ENCODE results near the gene CD47. TPM values are rescaled to one million over a fixed set of nuclear protein-coding genes. Genes with fewer than 3 reads are reported as not detected.

The CD47 gene
- total RNA-seq, 1 donor from 2014 or later, result 102 TPM

DNA sequence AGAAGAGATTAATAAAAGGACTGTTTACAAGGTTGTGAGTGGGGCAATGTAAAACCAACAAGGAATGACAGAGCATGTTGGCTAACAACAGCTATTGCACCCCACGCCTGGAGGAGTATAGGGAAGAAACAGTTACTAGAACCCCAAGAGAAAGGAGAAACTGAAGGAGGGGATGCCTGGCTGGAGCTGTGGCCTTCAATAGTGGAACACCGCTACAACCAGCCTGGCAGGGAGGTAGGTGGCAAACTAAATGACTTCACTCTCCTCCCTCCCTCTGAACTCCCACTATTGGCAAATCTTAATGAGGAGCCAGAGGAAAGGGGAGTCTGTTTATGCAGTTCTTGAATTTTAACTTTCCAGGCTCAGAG is 7.2 kb upstream of the CD47 start:
- no peak overlapping the region for H3K27ac ChIP-seq
- H3K36me3 ChIP-seq, result no peaks in the 10 kb centered on the region
- no peaks in the 10 kb centered on the region for H3F3A ChIP-seq (ENCODE audit: low read depth)
- no peak overlapping the region for H3K4me3 ChIP-seq
- H3K9me3 Mint-ChIP-seq, result no peaks in the 10 kb centered on the region
- H3K4me1 ChIP-seq, result peaks cover 11% of the 10 kb centered on the region
- DNase-seq (ENCODE audit: low spot score), result no peak
- TF ChIP-seq, protein P1, sequence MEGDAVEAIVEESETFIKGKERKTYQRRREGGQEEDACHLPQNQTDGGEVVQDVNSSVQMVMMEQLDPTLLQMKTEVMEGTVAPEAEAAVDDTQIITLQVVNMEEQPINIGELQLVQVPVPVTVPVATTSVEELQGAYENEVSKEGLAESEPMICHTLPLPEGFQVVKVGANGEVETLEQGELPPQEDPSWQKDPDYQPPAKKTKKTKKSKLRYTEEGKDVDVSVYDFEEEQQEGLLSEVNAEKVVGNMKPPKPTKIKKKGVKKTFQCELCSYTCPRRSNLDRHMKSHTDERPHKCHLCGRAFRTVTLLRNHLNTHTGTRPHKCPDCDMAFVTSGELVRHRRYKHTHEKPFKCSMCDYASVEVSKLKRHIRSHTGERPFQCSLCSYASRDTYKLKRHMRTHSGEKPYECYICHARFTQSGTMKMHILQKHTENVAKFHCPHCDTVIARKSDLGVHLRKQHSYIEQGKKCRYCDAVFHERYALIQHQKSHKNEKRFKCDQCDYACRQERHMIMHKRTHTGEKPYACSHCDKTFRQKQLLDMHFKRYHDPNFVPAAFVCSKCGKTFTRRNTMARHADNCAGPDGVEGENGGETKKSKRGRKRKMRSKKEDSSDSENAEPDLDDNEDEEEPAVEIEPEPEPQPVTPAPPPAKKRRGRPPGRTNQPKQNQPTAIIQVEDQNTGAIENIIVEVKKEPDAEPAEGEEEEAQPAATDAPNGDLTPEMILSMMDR (IDR thresholded peaks at IDR 0.05), result no peak
- TF ChIP-seq EZH2phosphoT487 (IDR thresholded peaks at IDR 0.05) (no peak), EZH2 (IDR thresholded peaks at IDR 0.05) (no peak)
- no peak overlapping the region for H3K27ac Mint-ChIP-seq
- no peaks in the 10 kb centered on the region for H3K79me2 ChIP-seq (ENCODE audit: low read depth)
- peaks cover 14% of the 10 kb centered on the region for H3K4me1 Mint-ChIP-seq
- no peak overlapping the region for H2AFZ ChIP-seq (replicated peaks)
- H3K36me3 Mint-ChIP-seq, result no peaks in the 10 kb centered on the region
- no peak overlapping the region for H3K9ac ChIP-seq
- H3K27me3 Mint-ChIP-seq (ENCODE audit: insufficient read depth, low read depth), result peaks cover 5% of the 10 kb centered on the region
- no peak overlapping the region for H3K4me3 Mint-ChIP-seq
- no peak overlapping the region for H3K4me2 ChIP-seq
- no peaks in the 10 kb centered on the region for H4K20me1 ChIP-seq (ENCODE audit: low read depth)
- no peaks in the 10 kb centered on the region for H3K9me3 ChIP-seq (ENCODE audit: low read depth)
- H3K27me3 ChIP-seq, result peaks cover 8% of the 10 kb centered on the region

GRCh38 chr3:108097322-108098002 is 6.6 kb upstream of the CD47 start:
- Histone ChIP-seq H3K4me2 (no peak overlapping the region), H3F3A (ENCODE audit: low read depth) (no peaks in the 10 kb centered on the region), H3K9me3 (ENCODE audit: low read depth) (no peaks in the 10 kb centered on the region), H3K9ac (no peak overlapping the region), H3K27ac (no peak overlapping the region), H3K36me3 (no peaks in the 10 kb centered on the region), H3K4me3 (no peak overlapping the region), H4K20me1 (ENCODE audit: low read depth) (no peaks in the 10 kb centered on the region), H3K79me2 (ENCODE audit: low read depth) (no peaks in the 10 kb centered on the region), H3K4me1 (peaks cover 11% of the 10 kb centered on the region), H3K27me3 (peaks cover 13% of the 10 kb centered on the region), H2AFZ (replicated peaks) (no peak overlapping the region)
- no peak for TF ChIP-seq EZH2 (IDR thresholded peaks at IDR 0.05)
- no peak for DNase-seq (ENCODE audit: low spot score)
- Mint-ChIP-seq H3K9me3 (no peaks in the 10 kb centered on the region), H3K36me3 (no peaks in the 10 kb centered on the region), H3K4me1 (peaks cover 10% of the 10 kb centered on the region), H3K4me3 (no peak overlapping the region), H3K27ac (no peak overlapping the region), H3K27me3 (ENCODE audit: insufficient read depth, low read depth) (peaks cover 5% of the 10 kb centered on the region)

DNA sequence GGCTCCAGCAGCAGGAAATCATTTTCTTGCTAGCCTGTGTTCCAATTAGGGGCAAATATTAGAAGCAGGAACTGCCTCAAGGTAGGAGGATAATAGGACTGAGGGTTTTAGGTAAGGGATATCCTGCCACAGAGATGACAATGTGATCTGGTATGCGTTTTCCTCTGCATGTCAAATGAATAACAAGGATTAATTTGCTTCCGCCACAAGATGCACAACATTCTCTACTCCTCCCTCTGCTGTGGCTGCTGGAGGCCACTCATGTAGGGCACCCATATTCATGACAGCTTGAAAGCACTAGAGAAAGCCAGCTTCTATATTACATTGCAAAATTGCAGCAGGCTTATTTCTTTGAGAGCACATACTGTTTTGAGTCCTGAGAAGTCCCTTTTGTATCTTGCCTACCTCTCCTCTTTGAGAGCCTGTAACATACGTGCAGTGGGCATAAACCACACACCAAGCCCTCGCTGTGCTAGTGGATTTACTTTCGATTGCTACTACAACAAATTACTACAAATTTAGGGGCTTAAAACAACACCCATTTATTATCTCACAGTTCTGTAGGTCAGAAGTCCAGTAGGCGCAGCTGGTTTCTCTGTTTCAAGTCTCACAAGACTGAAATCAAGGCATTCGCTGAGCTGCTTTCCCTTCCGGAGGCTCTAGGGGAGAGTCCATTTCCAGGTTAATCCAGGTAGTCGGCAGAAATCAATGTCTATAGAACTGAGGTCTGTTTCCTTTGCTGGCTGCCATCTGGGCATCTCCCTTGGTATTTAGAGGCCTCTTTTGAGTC is 5.9 kb upstream of the CD47 start:
- H3K27ac Mint-ChIP-seq, result no peak overlapping the region
- Histone ChIP-seq H2AFZ (replicated peaks) (no peak overlapping the region), H3K27ac (no peak overlapping the region), H3K9ac (no peak overlapping the region), H3F3A (ENCODE audit: low read depth) (peaks cover 2% of the 10 kb centered on the region), H4K20me1 (ENCODE audit: low read depth) (no peaks in the 10 kb centered on the region), H3K27me3 (peaks cover 20% of the 10 kb centered on the region), H3K79me2 (ENCODE audit: low read depth) (no peaks in the 10 kb centered on the region), H3K36me3 (no peaks in the 10 kb centered on the region), H3K4me2 (no peak overlapping the region), H3K4me3 (no peak overlapping the region), H3K4me1 (peaks cover 11% of the 10 kb centered on the region), H3K9me3 (ENCODE audit: low read depth) (no peaks in the 10 kb centered on the region)
- H3K27me3 Mint-ChIP-seq (ENCODE audit: insufficient read depth, low read depth), result peaks cover 5% of the 10 kb centered on the region
- TF ChIP-seq EZH2phosphoT487 (IDR thresholded peaks at IDR 0.05), result no peak
- no peak for TF ChIP-seq EZH2 (IDR thresholded peaks at IDR 0.05)
- TF ChIP-seq, protein P1 (IDR thresholded peaks at IDR 0.05), result no peak
- no peak overlapping the region for H3K4me3 Mint-ChIP-seq
- no peaks in the 10 kb centered on the region for H3K36me3 Mint-ChIP-seq
- no peak for DNase-seq (ENCODE audit: low spot score)
- H3K9me3 Mint-ChIP-seq, result peaks cover 3% of the 10 kb centered on the region
- peaks cover 14% of the 10 kb centered on the region for H3K4me1 Mint-ChIP-seq

DNA sequence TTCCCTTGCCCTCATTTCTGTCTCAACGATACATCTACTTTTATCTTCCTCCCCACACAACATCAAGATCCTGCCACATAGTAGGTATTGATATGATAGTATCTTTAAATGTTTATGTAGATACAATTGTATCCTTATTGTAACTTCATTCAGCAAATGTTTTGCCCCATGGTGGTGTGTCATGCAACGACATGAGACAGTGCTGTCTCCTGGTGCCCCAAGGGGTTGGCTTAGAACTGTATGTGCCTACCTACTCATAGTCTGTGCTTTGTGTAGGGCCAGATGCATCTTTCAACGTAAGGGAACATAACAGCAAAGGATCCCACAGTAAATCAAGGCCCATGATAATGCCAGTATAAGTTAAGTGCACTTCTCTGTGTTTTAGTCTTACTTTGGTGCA is 2.8 kb upstream of the CD47 start:
- Mint-ChIP-seq H3K4me1 (peaks cover 11% of the 10 kb centered on the region), H3K9me3 (peaks cover 3% of the 10 kb centered on the region), H3K36me3 (no peaks in the 10 kb centered on the region), H3K27ac (no peak overlapping the region), H3K27me3 (ENCODE audit: insufficient read depth, low read depth) (peaks cover 7% of the 10 kb centered on the region), H3K4me3 (no peak overlapping the region)
- Histone ChIP-seq H3K9me3 (ENCODE audit: low read depth) (no peaks in the 10 kb centered on the region), H3K36me3 (no peaks in the 10 kb centered on the region), H3F3A (ENCODE audit: low read depth) (peaks cover 3% of the 10 kb centered on the region), H3K27ac (no peak overlapping the region), H2AFZ (replicated peaks) (no peak overlapping the region), H3K27me3 (peaks cover 40% of the 10 kb centered on the region), H3K79me2 (ENCODE audit: low read depth) (peaks cover 15% of the 10 kb centered on the region), H3K4me1 (peaks cover 10% of the 10 kb centered on the region), H3K4me3 (no peak overlapping the region), H3K9ac (no peak overlapping the region), H4K20me1 (ENCODE audit: low read depth) (no peaks in the 10 kb centered on the region), H3K4me2 (no peak overlapping the region)
- no peak for DNase-seq (ENCODE audit: low spot score)
- TF ChIP-seq EZH2 (IDR thresholded peaks at IDR 0.05), result no peak
- no peak for TF ChIP-seq EZH2phosphoT487 (IDR thresholded peaks at IDR 0.05)
- TF ChIP-seq, protein P1 (IDR thresholded peaks at IDR 0.05), result no peak
